Hematopoietic multipotent progenitor cell (in vitro differentiated cells): Measurements from ENCODE around the gene LTV1. TPM values are rescaled to one million over a fixed set of nuclear protein-coding genes. Genes with fewer than 3 reads are reported as not detected.
A peak's percentile ranks its signal among the peaks of the same experiment; 100 is the strongest.

Experiments
- DNase-seq, 3 donors: peaks; one replicate each; pipeline ENCODE4 v3.0.0-alpha.2; 2011 to 2015; ENCODE audit warnings: low read depth in 2 of 3, low spot score in 2 of 3
- small RNA-seq: library from RNA; depleted of rRNA; stranded (forward); fragments of <200 nt; gene quantifications from one replicate; pipeline ENCODE3, GENCODE V24; 2012
- total RNA-seq: library from RNA; depleted of rRNA; stranded (reverse); fragments of >200 nt; gene quantifications from one replicate; pipeline ENCODE4 v1.2.3, GENCODE V29; 2012

The LTV1 gene
- total RNA-seq, 1 donor, result 4.6 TPM

- peak in 1 of 3 donors; percentile 39 for DNase-seq
Measured at GRCh38 chr6:143882401-143882930, 39.3 kb downstream of the LTV1 start.

GRCh38 chr6:143884216-143884900, 41.2 kb downstream of the LTV1 start:
- no peak for DNase-seq

GRCh38 chr6:143885116-143885515, 42.0 kb downstream of the LTV1 start:
- DNase-seq, result no peak

GRCh38 chr6:143894655-143895054, 51.5 kb downstream of the LTV1 start:
- no peak for DNase-seq

- DNase-seq, result peak in 1 of 3 donors; percentile 25
Measured at GRCh38 chr6:143896126-143896860, 53.2 kb downstream of the LTV1 start.

GRCh38 chr6:143900358-143900757, 57.2 kb downstream of the LTV1 start:
- no peak for DNase-seq

- peak in 1 of 3 donors; percentile 21 for DNase-seq
Measured at GRCh38 chr6:143901885-143902750, 59.0 kb downstream of the LTV1 start.

- DNase-seq, result no peak
Measured at GRCh38 chr6:143902827-143903226, 59.7 kb downstream of the LTV1 start.

GRCh38 chr6:143911028-143911427, 67.9 kb downstream of the LTV1 start:
- DNase-seq, result no peak

GRCh38 chr6:143912671-143913070, 69.5 kb downstream of the LTV1 start:
- DNase-seq, result no peak

Small RNA genes lying within 50 kb of the gene (small RNA-seq; reads per million reads assigned to genes)
- not detected for gene ZC2HC1B

Other genes starting within 250 kb of the LTV1 start
- gene PHACTR2, start 165.4 kb upstream of the LTV1 start, total RNA-seq, result 15.1 TPM
- gene ZC2HC1B, start 21.1 kb downstream of the LTV1 start, total RNA-seq, result not detected
- gene PLAGL1, start 164.9 kb downstream of the LTV1 start, total RNA-seq, result 42.8 TPM